Upper lobe of left lung (tissue), 4 donors: Measurements from ENCODE around the gene ASB13.

Experiments
- EP300 ChIP-seq, 4 donors: sonication (generic); formaldehyde crosslinking; IDR thresholded peaks; one replicate each; pipeline ENCODE4 v1.5.1; 2017; ENCODE audit warnings: antibody characterized with exemption in 4 of 4, control low read depth in 2 of 4
- POLR2A ChIP-seq, 4 donors: fragments of 450-650 bp; IDR thresholded peaks; one replicate each; pipeline ENCODE4 v1.5.1; 2016 to 2017; ENCODE audit warnings: antibody characterized with exemption in 4 of 4, mild to moderate bottlenecking in 2 of 4
- POLR2AphosphoS5 ChIP-seq, 2 donors: sonication (generic); formaldehyde crosslinking; IDR thresholded peaks; one replicate each; pipeline ENCODE4 v1.5.1; 2017; ENCODE audit warnings: antibody characterized with exemption in 2 of 2
- TF ChIP-seq, protein P1 (sequence below), 6 experiments: fragments of 450-650 bp in 4 of 6; fragments of 200-600 bp in 2 of 6; sonication (generic) in 2 of 6; IDR thresholded peaks; one replicate each; pipeline ENCODE4 v1.5.1; 2016 to 2019; ENCODE audit warnings: antibody characterized with exemption in 6 of 6

- TF ChIP-seq EP300 (IDR thresholded peaks at IDR 0.05) (no peak), POLR2AphosphoS5 (IDR thresholded peaks at IDR 0.05) (no peak), POLR2A (IDR thresholded peaks at IDR 0.05) (no peak)
- TF ChIP-seq, protein P1, sequence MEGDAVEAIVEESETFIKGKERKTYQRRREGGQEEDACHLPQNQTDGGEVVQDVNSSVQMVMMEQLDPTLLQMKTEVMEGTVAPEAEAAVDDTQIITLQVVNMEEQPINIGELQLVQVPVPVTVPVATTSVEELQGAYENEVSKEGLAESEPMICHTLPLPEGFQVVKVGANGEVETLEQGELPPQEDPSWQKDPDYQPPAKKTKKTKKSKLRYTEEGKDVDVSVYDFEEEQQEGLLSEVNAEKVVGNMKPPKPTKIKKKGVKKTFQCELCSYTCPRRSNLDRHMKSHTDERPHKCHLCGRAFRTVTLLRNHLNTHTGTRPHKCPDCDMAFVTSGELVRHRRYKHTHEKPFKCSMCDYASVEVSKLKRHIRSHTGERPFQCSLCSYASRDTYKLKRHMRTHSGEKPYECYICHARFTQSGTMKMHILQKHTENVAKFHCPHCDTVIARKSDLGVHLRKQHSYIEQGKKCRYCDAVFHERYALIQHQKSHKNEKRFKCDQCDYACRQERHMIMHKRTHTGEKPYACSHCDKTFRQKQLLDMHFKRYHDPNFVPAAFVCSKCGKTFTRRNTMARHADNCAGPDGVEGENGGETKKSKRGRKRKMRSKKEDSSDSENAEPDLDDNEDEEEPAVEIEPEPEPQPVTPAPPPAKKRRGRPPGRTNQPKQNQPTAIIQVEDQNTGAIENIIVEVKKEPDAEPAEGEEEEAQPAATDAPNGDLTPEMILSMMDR (IDR thresholded peaks at IDR 0.05), result no peak
Observed at GRCh38 chr10:5638494-5638893, 27.9 kb downstream of the ASB13 start.
